Choroid plexus epithelial cell (primary cell): ENCODE measurements around the gene YWHAE.

ENCODE experiments used
- DNase-seq: peaks from one replicate; pipeline ENCODE4 v3.0.0-alpha.2; 2010; ENCODE audit warnings: low read depth
- H3K4me3 ChIP-seq: 2 replicates; pipeline ENCODE4 v1.5.1; 2011; ENCODE audit warnings: low read depth, mild to moderate bottlenecking, control low read depth, low read length, moderate library complexity
- TF ChIP-seq, protein P1 (sequence below): conservative IDR thresholded peaks from 2 replicates; pipeline ENCODE4 v1.5.1; 2011; ENCODE audit warnings: low read depth, mild to moderate bottlenecking, control low read depth, inconsistent platforms, low read length, moderate library complexity

The YWHAE gene

DNA sequence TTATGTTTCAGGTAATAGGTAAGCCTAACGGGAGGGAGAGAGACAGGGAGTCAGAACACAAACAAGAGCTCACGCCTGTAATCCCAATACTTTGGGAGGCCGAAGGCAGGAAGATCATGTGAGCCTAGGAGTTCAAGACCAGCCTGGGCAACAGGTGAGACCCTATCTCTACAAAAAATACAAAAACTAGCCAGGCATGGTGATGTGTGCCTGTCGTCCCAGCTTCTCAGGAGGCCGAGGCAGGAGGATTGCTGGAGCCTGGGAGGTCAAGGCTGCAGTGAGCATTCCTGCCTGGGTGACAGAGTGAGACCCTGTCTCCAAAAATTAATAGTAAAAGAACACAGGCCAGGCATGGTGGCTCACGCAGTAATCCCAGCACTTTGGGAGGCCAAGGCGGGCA lies 27.4 kb downstream of the YWHAE start:
- no peak overlapping the region for H3K4me3 ChIP-seq
- no peak for DNase-seq
- TF ChIP-seq, protein P1, sequence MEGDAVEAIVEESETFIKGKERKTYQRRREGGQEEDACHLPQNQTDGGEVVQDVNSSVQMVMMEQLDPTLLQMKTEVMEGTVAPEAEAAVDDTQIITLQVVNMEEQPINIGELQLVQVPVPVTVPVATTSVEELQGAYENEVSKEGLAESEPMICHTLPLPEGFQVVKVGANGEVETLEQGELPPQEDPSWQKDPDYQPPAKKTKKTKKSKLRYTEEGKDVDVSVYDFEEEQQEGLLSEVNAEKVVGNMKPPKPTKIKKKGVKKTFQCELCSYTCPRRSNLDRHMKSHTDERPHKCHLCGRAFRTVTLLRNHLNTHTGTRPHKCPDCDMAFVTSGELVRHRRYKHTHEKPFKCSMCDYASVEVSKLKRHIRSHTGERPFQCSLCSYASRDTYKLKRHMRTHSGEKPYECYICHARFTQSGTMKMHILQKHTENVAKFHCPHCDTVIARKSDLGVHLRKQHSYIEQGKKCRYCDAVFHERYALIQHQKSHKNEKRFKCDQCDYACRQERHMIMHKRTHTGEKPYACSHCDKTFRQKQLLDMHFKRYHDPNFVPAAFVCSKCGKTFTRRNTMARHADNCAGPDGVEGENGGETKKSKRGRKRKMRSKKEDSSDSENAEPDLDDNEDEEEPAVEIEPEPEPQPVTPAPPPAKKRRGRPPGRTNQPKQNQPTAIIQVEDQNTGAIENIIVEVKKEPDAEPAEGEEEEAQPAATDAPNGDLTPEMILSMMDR: no peak

DNA sequence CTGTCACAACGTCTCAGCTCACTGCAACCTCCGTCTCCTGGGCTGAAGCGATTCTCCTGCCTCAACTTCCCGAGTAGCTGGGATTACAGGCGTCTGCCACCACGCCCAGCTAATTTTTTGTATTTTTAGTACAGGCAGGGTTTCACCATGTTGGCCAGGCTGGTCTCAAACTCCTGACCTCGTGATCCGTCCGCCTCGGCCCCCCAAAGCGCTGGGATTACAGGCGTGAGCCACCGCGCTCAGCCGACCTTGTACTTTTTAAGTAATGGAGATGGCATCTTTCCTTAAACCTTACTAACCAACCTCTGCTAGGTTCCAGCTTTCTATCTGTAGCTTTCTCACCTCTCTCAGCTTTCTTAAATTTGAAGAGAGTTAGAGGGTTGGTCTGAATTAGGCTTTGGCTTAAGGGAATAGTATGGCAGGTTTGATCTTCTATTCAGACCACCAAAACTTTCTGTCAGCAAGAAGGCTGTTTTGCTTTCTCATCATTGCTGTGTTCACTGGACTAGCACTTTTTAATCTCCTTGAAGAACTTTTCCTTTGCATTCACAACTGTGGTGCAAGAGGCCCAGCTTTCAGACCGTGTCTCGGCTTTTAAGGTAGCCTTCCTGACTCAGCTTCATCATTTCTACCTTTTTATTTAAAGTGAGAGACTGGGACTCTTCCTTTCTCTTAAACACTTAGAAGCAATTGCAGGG lies 28.0 kb downstream of the YWHAE start:
- TF ChIP-seq, protein P1: no peak
- DNase-seq: no peak

DNA sequence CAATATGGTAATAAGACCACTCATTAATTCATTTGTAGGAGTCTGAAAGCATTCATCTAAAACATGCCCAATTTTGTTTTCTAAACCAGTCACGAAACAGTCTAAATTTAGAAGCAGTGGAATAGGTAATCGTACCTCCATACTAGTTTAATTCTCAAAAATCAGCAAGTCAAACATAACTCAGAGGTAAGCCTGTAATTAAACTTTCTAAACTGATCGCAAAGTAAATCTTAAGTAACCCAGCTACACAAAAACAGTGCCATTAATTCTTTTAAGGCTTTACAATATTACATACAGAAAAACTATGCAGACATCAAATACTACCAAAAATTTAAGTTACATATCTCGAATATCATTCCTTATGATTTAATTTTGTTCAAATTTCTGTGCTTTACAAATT lies 31.4 kb downstream of the YWHAE start:
- TF ChIP-seq, protein P1: no peak
- H3K4me3 ChIP-seq: no peak overlapping the region
- DNase-seq: no peak

More for the DNA sequence above, 28.0 kb downstream of the YWHAE start:
- H3K4me3 ChIP-seq: no peak overlapping the region

DNA sequence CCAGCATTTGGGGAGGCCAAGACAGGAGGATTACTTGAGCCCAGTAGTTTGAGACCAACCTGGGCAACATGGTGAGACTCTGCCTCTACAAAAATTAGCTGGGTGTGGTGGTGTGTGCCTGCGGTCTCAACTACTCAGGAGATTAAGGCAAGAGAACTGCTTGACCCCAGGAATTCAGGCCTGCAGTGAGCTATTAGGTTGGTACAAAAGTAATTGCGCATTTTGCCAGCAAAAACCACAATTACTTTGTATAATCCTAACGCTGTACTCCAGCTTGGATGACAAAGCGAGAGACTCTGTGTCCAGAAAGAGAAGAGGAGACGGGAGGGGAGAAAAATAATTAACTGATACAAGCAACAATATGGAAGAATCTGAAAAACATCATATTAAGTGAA lies 32.7 kb downstream of the YWHAE start:
- no peak for DNase-seq
- TF ChIP-seq, protein P1: no peak
- H3K4me3 ChIP-seq: no peak overlapping the region

DNA sequence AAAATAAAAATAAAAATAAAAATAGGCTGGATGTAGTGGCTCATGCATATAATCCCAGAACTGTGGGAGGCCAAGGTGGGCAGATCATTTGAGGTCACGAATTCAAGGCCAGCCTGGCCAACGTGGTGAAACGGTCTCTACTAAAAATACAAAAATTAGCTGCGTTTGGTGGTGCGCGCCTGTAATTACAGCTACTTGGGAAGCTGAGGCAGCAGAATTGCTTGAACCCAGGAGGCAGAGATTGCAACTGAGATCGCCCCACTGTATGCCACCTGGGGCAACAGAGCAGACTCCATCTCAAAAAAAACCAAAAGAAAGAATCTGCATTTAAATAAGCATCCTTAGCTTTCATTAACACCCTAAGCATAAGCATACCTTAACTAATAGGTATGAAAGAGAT lies 33.8 kb downstream of the YWHAE start:
- TF ChIP-seq, protein P1: no peak
- no peak for DNase-seq
- no peak overlapping the region for H3K4me3 ChIP-seq

DNA sequence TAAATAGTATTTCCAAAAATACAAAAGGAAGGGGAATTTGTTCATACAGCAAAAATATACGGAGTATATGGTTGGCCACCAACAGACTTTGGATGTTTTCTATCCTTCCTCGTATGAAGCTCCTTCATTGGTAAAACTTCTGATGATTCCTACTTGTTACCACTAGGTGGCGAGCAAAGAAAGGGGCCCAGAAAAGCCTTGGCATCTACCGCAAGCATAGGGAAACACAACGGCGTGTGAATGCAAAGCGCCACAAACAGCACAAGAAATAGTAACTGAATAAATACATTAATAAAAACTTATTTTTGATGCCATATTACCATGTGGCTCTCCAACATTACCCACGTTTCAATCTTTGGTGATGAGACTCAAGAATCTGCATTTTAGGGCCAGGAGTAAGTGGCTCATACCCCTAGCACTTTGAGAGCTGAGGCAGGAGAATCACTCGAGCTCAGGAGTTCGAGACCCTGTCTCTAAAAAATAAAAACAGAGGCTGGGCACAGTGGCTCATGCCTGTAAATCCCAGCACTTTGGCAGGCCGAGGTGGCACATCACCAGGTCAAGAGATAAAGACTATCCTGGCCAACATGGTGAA lies 34.5 kb downstream of the YWHAE start:
- H3K4me3 ChIP-seq: no peak overlapping the region
- DNase-seq: peak; percentile 90
- TF ChIP-seq, protein P1: peak; percentile 89

DNA sequence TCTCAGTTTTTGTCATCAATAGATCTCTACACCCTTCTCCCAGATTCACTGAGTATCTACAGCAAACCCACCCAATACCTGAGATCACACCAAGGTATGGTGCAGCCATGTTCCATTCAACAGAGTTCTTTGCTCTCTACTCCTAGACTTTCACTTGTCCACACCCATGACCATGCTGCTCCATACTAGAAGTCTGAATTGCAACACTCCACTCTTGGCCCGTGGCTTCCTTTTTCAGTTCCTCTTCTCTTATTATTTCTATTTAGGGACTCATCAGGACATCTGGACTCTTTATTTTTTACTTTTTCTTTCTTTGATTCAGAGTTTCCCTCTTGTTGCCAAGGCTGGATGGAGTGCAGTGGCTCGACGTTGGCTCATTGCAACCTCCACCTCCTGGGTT lies 37.1 kb downstream of the YWHAE start:
- H3K4me3 ChIP-seq: no peak overlapping the region
- peak; percentile 57 for DNase-seq

More for the DNA sequence above, 37.1 kb downstream of the YWHAE start:
- TF ChIP-seq, protein P1: no peak
